ENCODE data around the gene TNP2.

Gene TNP2

DNA sequence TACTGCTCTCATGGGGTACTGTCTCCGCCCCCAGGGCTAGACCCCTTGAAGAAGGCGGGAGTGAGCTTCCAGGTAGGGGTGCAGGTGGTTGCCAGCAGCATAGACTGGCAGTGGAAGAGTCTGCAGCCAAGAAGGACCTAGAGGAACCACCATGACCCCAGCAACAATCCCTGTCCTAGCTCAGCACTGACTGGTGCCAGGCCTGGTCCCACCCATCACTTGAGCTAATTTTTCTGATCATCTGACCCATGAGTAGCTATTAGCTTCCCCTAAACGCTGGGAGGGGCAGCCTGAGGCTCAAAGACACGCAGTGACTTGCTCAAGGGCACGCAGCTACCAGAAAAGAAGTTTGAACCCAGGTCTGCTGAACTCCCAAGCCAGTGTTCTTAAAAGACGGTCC lies 3.4 kb upstream of the TNP2 start:
- no peak overlapping the region for H3K27ac ChIP-seq (ENCODE audit: low read depth, low read length, poor library complexity, severe bottlenecking)
- no peak for TF ChIP-seq EZH2 (IDR thresholded peaks at IDR 0.05; ENCODE audit: borderline replicate concordance, low read length)
- TF ChIP-seq, protein P1, sequence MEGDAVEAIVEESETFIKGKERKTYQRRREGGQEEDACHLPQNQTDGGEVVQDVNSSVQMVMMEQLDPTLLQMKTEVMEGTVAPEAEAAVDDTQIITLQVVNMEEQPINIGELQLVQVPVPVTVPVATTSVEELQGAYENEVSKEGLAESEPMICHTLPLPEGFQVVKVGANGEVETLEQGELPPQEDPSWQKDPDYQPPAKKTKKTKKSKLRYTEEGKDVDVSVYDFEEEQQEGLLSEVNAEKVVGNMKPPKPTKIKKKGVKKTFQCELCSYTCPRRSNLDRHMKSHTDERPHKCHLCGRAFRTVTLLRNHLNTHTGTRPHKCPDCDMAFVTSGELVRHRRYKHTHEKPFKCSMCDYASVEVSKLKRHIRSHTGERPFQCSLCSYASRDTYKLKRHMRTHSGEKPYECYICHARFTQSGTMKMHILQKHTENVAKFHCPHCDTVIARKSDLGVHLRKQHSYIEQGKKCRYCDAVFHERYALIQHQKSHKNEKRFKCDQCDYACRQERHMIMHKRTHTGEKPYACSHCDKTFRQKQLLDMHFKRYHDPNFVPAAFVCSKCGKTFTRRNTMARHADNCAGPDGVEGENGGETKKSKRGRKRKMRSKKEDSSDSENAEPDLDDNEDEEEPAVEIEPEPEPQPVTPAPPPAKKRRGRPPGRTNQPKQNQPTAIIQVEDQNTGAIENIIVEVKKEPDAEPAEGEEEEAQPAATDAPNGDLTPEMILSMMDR (IDR thresholded peaks at IDR 0.05; ENCODE audit: low read length) = no peak
- no peaks in the 10 kb centered on the region for H3K79me2 ChIP-seq (ENCODE audit: insufficient read depth, low read length)
- no peak overlapping the region for H3K4me2 ChIP-seq (ENCODE audit: low read length)
- H2AFZ ChIP-seq (ENCODE audit: low read length) = no peak overlapping the region
- no peak overlapping the region for H3K4me3 ChIP-seq (ENCODE audit: low read depth, low read length, poor library complexity, severe bottlenecking)
- H3K4me1 ChIP-seq (ENCODE audit: insufficient read depth, low read length, severe bottlenecking) = no peaks in the 10 kb centered on the region
- no peaks in the 10 kb centered on the region for H3F3A ChIP-seq (ENCODE audit: insufficient read depth, low read length)
- H3K9me2 ChIP-seq (ENCODE audit: low read depth, low read length) = no peaks in the 10 kb centered on the region
- H3K36me3 ChIP-seq (ENCODE audit: insufficient read depth, low read length) = no peaks in the 10 kb centered on the region; the same call in 1 of the 2 replicates
- H3K9me3 ChIP-seq (ENCODE audit: low read length) = no peaks in the 10 kb centered on the region
- H3K9ac ChIP-seq (ENCODE audit: low read length) = no peak overlapping the region
- no peaks in the 10 kb centered on the region for H3K27me3 ChIP-seq (ENCODE audit: insufficient read depth, low read length)
- H4K20me1 ChIP-seq (ENCODE audit: insufficient read depth, low read length) = no peaks in the 10 kb centered on the region

DNA sequence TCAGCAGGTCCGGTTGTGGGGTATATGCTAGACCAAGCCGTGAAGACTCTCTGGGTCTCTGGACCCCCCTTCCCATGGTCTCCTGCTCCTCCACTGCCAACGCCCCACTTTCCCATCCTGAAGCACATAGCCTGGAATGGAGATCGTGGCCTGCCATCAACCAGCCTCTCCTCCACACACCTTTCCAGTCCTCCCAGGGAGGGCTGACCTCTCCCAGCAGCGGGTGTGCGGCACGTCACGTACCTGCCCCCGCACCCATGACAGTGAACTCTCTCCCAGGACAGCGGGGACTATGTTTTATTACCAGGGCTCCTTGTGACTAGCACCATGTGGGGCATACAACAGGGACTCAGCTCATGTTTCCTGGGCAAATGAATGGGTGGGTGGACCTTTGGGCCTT lies 2.5 kb upstream of the TNP2 start:
- H3K79me2 ChIP-seq (ENCODE audit: insufficient read depth, low read length) = no peaks in the 10 kb centered on the region
- TF ChIP-seq, protein P1 (IDR thresholded peaks at IDR 0.05; ENCODE audit: low read length) = no peak
- TF ChIP-seq EZH2 (IDR thresholded peaks at IDR 0.05; ENCODE audit: borderline replicate concordance, low read length) = no peak

DNA sequence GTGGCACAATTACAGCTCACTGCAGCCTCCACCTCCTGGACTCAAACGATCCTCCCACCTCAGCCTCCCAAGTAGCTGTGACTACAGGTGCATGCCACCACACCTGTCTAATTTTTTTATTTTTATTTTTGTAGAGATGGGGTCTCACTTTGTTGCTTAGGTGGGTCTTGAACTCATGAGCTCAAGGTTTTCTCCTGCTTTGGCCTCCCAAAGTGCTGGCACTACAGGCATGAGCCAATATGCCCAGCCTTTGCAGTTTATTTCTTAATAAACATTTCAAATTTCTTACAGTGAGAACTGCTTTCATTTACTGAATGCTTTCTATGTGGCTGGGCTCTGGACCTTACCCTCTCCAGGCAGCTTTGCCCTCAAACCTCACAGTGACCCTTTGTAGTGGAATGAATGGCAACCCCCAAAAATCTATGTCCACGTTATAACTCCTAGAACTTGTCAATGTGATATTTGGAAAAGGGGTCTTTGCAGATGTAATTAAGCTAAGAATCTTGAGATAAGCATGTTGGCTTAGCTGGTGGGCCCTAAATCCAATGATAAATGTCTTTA lies 1.6 kb upstream of the TNP2 start:
- Histone ChIP-seq H3F3A (ENCODE audit: insufficient read depth, low read length) (no peaks in the 10 kb centered on the region), H3K27ac (ENCODE audit: low read depth, low read length, poor library complexity, severe bottlenecking) (no peak overlapping the region), H3K4me2 (ENCODE audit: low read length) (no peak overlapping the region), H3K9me3 (ENCODE audit: low read length) (no peaks in the 10 kb centered on the region), H4K20me1 (ENCODE audit: insufficient read depth, low read length) (no peaks in the 10 kb centered on the region), H3K79me2 (ENCODE audit: insufficient read depth, low read length) (no peaks in the 10 kb centered on the region), H3K4me1 (ENCODE audit: insufficient read depth, low read length, severe bottlenecking) (no peaks in the 10 kb centered on the region), H3K4me3 (ENCODE audit: low read depth, low read length, poor library complexity, severe bottlenecking) (no peak overlapping the region), H3K36me3 (ENCODE audit: insufficient read depth, low read length) (no peaks in the 10 kb centered on the region; the same call in 1 of the 2 replicates), H3K9me2 (ENCODE audit: low read depth, low read length) (no peaks in the 10 kb centered on the region), H2AFZ (ENCODE audit: low read length) (no peak overlapping the region), H3K27me3 (ENCODE audit: insufficient read depth, low read length) (no peaks in the 10 kb centered on the region), H3K9ac (ENCODE audit: low read length) (no peak overlapping the region)
- TF ChIP-seq, protein P1 (IDR thresholded peaks at IDR 0.05; ENCODE audit: low read length) = no peak
- no peak for TF ChIP-seq EZH2 (IDR thresholded peaks at IDR 0.05; ENCODE audit: borderline replicate concordance, low read length)

More for the DNA sequence above, 2.5 kb upstream of the TNP2 start:
- no peaks in the 10 kb centered on the region for H4K20me1 ChIP-seq (ENCODE audit: insufficient read depth, low read length)
- no peak overlapping the region for H3K4me3 ChIP-seq (ENCODE audit: low read depth, low read length, poor library complexity, severe bottlenecking)
- no peak overlapping the region for H3K27ac ChIP-seq (ENCODE audit: low read depth, low read length, poor library complexity, severe bottlenecking)
- no peak overlapping the region for H3K9ac ChIP-seq (ENCODE audit: low read length)
- H3F3A ChIP-seq (ENCODE audit: insufficient read depth, low read length) = no peaks in the 10 kb centered on the region
- H3K4me1 ChIP-seq (ENCODE audit: insufficient read depth, low read length, severe bottlenecking) = no peaks in the 10 kb centered on the region
- no peak overlapping the region for H3K4me2 ChIP-seq (ENCODE audit: low read length)
- no peaks in the 10 kb centered on the region for H3K27me3 ChIP-seq (ENCODE audit: insufficient read depth, low read length)
- no peaks in the 10 kb centered on the region; the same call in 1 of the 2 replicates for H3K36me3 ChIP-seq (ENCODE audit: insufficient read depth, low read length)
- H3K9me2 ChIP-seq (ENCODE audit: low read depth, low read length) = no peaks in the 10 kb centered on the region
- H2AFZ ChIP-seq (ENCODE audit: low read length) = no peak overlapping the region
- no peaks in the 10 kb centered on the region for H3K9me3 ChIP-seq (ENCODE audit: low read length)
